Liver (tissue), 9 donors: ENCODE data around the gene AK1. TPM values are rescaled to one million over a fixed set of nuclear protein-coding genes. Genes with fewer than 3 reads are reported as not detected.

Experiments
- DNase-seq: peaks from one replicate; pipeline ENCODE4 v3.0.0-alpha.2; 2017; ENCODE audit warnings: low spot score
- H3K27ac ChIP-seq, 2 donors: one replicate each; pipeline ENCODE4 v1.7.0; 2013; ENCODE audit warnings: inconsistent platforms in 2 of 2, low read length in 2 of 2, control low read depth in 1 of 2, low read depth in 1 of 2, mild to moderate bottlenecking in 1 of 2
- H3K27me3 ChIP-seq, 4 donors: one replicate each; pipeline versions ENCODE4 v1.6.1 to v1.7.0; 2013; ENCODE audit warnings: low read length in 3 of 4, inconsistent platforms in 1 of 4, mild to moderate bottlenecking in 1 of 4, moderate library complexity in 1 of 4; ENCODE audit not compliant: control insufficient read depth in 4 of 4, insufficient read depth in 4 of 4
- H3K36me3 ChIP-seq, 4 donors: one replicate each; pipeline versions ENCODE4 v1.6.1 to v1.7.0; 2013; ENCODE audit warnings: low read length in 3 of 4, mild to moderate bottlenecking in 3 of 4, low read depth in 1 of 4, moderate library complexity in 1 of 4; ENCODE audit not compliant: control insufficient read depth in 4 of 4, insufficient read depth in 3 of 4
- H3K4me1 ChIP-seq, 4 donors: one replicate each; pipeline versions ENCODE4 v1.6.1 to v1.7.0; 2013; ENCODE audit warnings: low read length in 3 of 4, mild to moderate bottlenecking in 3 of 4, moderate library complexity in 1 of 4; ENCODE audit not compliant: control insufficient read depth in 4 of 4, insufficient read depth in 4 of 4
- H3K4me3 ChIP-seq, 3 donors: one replicate each; pipeline versions ENCODE4 v1.6.1 to v1.7.0; 2013; ENCODE audit warnings: low read length in 3 of 3, control low read depth in 1 of 3, low read depth in 1 of 3, mild to moderate bottlenecking in 1 of 3
- H3K9ac ChIP-seq, 2 donors: one replicate each; pipeline ENCODE4 v1.7.0; 2013; ENCODE audit warnings: low read length in 2 of 2, mild to moderate bottlenecking in 2 of 2, moderate library complexity in 2 of 2, control low read depth in 1 of 2, low read depth in 1 of 2
- H3K9me3 ChIP-seq, 4 donors: one replicate each; pipeline versions ENCODE4 v1.6.1 to v1.7.0; 2013; ENCODE audit warnings: low read length in 3 of 4; ENCODE audit not compliant: control insufficient read depth in 4 of 4
- ATF3 ChIP-seq: IDR thresholded peaks from 2 replicates; pipeline ENCODE4 v1.6.1; 2016; ENCODE audit warnings: antibody characterized with exemption
- CTCF ChIP-seq: fragments of 150-350 bp; IDR thresholded peaks from 2 replicates; pipeline ENCODE4 v1.5.1; 2017; ENCODE audit warnings: improper control_type of control experiment, low read depth, low read length; ENCODE audit not compliant: missing input control
- FOXA2 ChIP-seq: IDR thresholded peaks from 2 replicates; pipeline ENCODE4 v1.6.1; 2016; ENCODE audit warnings: antibody characterized with exemption
- HNF4A ChIP-seq, 2 donors: conservative IDR thresholded peaks; 2 replicates each; pipeline ENCODE4 v1.6.1; 2016; ENCODE audit warnings: antibody characterized with exemption in 2 of 2, mild to moderate bottlenecking in 2 of 2
- HNF4G ChIP-seq: IDR thresholded peaks from 2 replicates; pipeline ENCODE4 v1.6.1; 2016; ENCODE audit warnings: antibody characterized with exemption
- JUND ChIP-seq, 2 donors: IDR thresholded peaks; 2 replicates each; pipeline ENCODE4 v1.6.1; 2016; ENCODE audit warnings: antibody characterized with exemption in 2 of 2
- REST ChIP-seq: IDR thresholded peaks from 2 replicates; pipeline ENCODE4 v1.6.1; 2016; ENCODE audit warnings: antibody characterized with exemption, mild to moderate bottlenecking
- RXRA ChIP-seq, 2 donors: IDR thresholded peaks; 2 replicates each; pipeline ENCODE4 v1.6.1; 2017 to 2018; ENCODE audit warnings: antibody characterized with exemption in 2 of 2, mild to moderate bottlenecking in 1 of 2
- TAF1 ChIP-seq: conservative IDR thresholded peaks from 2 replicates; pipeline ENCODE4 v1.6.1; 2016; ENCODE audit warnings: antibody characterized with exemption, mild to moderate bottlenecking
- YY1 ChIP-seq: IDR thresholded peaks from 2 replicates; pipeline ENCODE4 v1.6.1; 2016; ENCODE audit warnings: antibody characterized with exemption, mild to moderate bottlenecking
- ZBTB33 ChIP-seq: IDR thresholded peaks from 2 replicates; pipeline ENCODE4 v1.6.1; 2016; ENCODE audit warnings: antibody characterized with exemption
- WGBS: extraction: QIAGEN DNeasy Blood & Tissue Kit; methylation state at CpG from one replicate; pipeline ENCODE4 v1.1.7; 2013; 5-methylcytosine and 5-hydroxymethylcytosine counted together
- polyA plus RNA-seq, 2 donors: library from polyadenylated mRNA; stranded (reverse) in 1 of 2; unstranded in 1 of 2; fragments of 200-250 nt in 1 of 2; fragments of >200 nt in 1 of 2; fragmentation: Nextera tagmentation in 1 of 2; extraction: Ambion mirVana in 1 of 2; gene quantifications; one replicate each; pipeline versions ENCODE4 v1.2.1 to v1.2.3, GENCODE V29; 2013 to 2015
- total RNA-seq, 2 donors: library from RNA; depleted of rRNA; stranded (reverse); fragments of >200 nt; gene quantifications; one replicate each; pipeline ENCODE4 v1.2.3, GENCODE V29; 2014
- donor health status: healthy.
- donor health status: healthy.
- donor health status: healthy.
- donor health status: healthy.
- donor health status: healthy.

The AK1 gene
- total and polyA plus RNA-seq, 4 donors = 10.6 to 78.3 (median 29.6) TPM

GRCh38 chr9:127918183-127919107, 41.0 kb upstream of the AK1 start:
- 89% methylated on average over 8 of the region's 8 CpGs for WGBS

More at GRCh38 chr9:127918183-127919107, 41.0 kb upstream of the AK1 start:
- no peaks in the 10 kb centered on the region for H3K36me3 ChIP-seq
- H3K27me3 ChIP-seq = no peaks in the 10 kb centered on the region
- no peak for DNase-seq
- TF ChIP-seq HNF4A (conservative IDR thresholded peaks at IDR 0.05) (no peak), REST (no peak), ZBTB33 (no peak), HNF4G (no peak), TAF1 (no peak), FOXA2 (no peak), ATF3 (no peak), JUND (IDR thresholded peaks at IDR 0.05) (no peak), CTCF (no peak), YY1 (no peak), RXRA (IDR thresholded peaks at IDR 0.05) (no peak)
- H3K27ac ChIP-seq = peak overlapping the region in 1 of 2 donors; percentile 29
- H3K9ac ChIP-seq = no peak overlapping the region
- H3K4me1 ChIP-seq = peaks cover 7 to 32% (median 18%) of the 10 kb centered on the region in 4 donors
- H3K4me3 ChIP-seq = no peak overlapping the region
- no peaks in the 10 kb centered on the region for H3K9me3 ChIP-seq
